ENCODE measurements around the gene ZNF474.

The ZNF474 gene

DNA sequence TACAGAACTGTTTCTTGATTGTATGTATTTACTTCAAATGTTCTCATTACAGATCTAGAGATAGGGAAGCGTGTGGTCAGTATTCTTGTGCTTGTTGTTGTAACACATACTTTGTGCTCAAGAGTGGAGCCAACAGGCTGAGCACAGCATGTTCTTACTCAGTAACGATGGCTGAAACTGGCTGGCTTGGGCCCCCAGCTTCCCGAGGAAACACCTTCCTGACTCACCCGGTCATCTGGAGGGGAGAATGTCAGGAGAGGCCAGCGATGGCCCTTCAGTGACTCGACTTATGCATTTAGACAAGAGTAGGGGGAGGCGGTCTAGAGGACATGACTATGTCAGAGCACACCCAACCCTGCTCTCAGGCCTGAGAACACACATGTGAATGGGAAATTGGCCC lies 25.6 kb downstream of the ZNF474 start:
- H3K27ac ChIP-seq (replicated peaks): no peak overlapping the region
- no peak for DNase-seq (ENCODE audit: low read depth in 1 of 2, low spot score in 1 of 2)
- no peak for TF ChIP-seq SPI1 (IDR thresholded peaks at IDR 0.05; ENCODE audit: borderline replicate concordance, low read depth)
- TF ChIP-seq, protein P1, sequence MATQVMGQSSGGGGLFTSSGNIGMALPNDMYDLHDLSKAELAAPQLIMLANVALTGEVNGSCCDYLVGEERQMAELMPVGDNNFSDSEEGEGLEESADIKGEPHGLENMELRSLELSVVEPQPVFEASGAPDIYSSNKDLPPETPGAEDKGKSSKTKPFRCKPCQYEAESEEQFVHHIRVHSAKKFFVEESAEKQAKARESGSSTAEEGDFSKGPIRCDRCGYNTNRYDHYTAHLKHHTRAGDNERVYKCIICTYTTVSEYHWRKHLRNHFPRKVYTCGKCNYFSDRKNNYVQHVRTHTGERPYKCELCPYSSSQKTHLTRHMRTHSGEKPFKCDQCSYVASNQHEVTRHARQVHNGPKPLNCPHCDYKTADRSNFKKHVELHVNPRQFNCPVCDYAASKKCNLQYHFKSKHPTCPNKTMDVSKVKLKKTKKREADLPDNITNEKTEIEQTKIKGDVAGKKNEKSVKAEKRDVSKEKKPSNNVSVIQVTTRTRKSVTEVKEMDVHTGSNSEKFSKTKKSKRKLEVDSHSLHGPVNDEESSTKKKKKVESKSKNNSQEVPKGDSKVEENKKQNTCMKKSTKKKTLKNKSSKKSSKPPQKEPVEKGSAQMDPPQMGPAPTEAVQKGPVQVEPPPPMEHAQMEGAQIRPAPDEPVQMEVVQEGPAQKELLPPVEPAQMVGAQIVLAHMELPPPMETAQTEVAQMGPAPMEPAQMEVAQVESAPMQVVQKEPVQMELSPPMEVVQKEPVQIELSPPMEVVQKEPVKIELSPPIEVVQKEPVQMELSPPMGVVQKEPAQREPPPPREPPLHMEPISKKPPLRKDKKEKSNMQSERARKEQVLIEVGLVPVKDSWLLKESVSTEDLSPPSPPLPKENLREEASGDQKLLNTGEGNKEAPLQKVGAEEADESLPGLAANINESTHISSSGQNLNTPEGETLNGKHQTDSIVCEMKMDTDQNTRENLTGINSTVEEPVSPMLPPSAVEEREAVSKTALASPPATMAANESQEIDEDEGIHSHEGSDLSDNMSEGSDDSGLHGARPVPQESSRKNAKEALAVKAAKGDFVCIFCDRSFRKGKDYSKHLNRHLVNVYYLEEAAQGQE (IDR thresholded peaks at IDR 0.05; ENCODE audit: insufficient replicate concordance, low read depth): no peak
- no peak for TF ChIP-seq GABPA (IDR thresholded peaks at IDR 0.05; ENCODE audit: low read depth)
- no peak for TF ChIP-seq POLR2AphosphoS5 (IDR thresholded peaks at IDR 0.05; ENCODE audit: low read depth)
- TF ChIP-seq CTCF (IDR thresholded peaks at IDR 0.05; ENCODE audit: insufficient read depth, low read length): no peak

GRCh38 chr5:122155546-122155945 lies 26.2 kb downstream of the ZNF474 start:
- H3K27ac ChIP-seq (replicated peaks): no peak overlapping the region
- H3K4me3 ChIP-seq (replicated peaks; ENCODE audit: insufficient read depth, low read length): no peak overlapping the region
- TF ChIP-seq SPI1 (IDR thresholded peaks at IDR 0.05; ENCODE audit: borderline replicate concordance, low read depth): no peak
- no peak for TF ChIP-seq GABPA (IDR thresholded peaks at IDR 0.05; ENCODE audit: low read depth)
- TF ChIP-seq POLR2AphosphoS5 (IDR thresholded peaks at IDR 0.05; ENCODE audit: low read depth): no peak
- TF ChIP-seq, protein P1 (IDR thresholded peaks at IDR 0.05; ENCODE audit: insufficient replicate concordance, low read depth): no peak
- TF ChIP-seq CTCF (IDR thresholded peaks at IDR 0.05; ENCODE audit: insufficient read depth, low read length): no peak
- DNase-seq (ENCODE audit: low read depth in 1 of 2, low spot score in 1 of 2): no peak
- H3K27me3 ChIP-seq (ENCODE audit: insufficient read depth, poor library complexity, severe bottlenecking): no peaks in the 10 kb centered on the region

More for the DNA sequence above, 25.6 kb downstream of the ZNF474 start:
- Histone ChIP-seq H3K4me3 (replicated peaks; ENCODE audit: insufficient read depth, low read length) (no peak overlapping the region), H3K27me3 (ENCODE audit: insufficient read depth, poor library complexity, severe bottlenecking) (no peaks in the 10 kb centered on the region)

DNA sequence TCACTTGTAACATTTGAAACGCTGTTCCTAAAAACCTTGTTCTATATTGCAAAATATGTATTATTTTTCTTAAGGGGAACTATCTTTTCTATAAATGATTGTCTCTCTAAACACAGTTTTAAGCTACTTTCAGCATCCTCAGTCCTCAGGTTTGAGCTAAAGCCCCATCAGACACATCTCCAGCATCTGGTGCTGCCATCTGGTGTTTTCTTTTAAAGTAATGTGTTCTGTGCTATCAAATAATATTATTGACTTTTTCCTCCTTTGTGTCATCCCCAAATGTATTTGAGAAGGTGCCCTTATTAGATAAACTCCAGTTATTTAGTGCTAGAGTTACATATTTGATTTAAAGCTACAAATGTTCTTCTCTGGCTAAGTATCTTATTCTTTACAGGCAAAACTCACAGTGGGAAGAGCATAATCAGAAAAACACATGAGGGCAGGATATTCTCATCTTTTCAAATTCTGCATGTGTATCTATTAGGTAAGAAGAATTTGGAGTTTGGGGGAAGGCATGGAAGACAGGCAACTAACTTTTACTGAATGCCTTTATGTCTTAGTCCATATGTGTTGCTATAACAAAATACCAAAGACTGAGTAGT lies 27.5 kb downstream of the ZNF474 start:
- no peak overlapping the region for H3K27ac ChIP-seq (replicated peaks)
- H3K4me3 ChIP-seq (replicated peaks; ENCODE audit: insufficient read depth, low read length): no peak overlapping the region
- DNase-seq (ENCODE audit: low read depth in 1 of 2, low spot score in 1 of 2): no peak
- H3K27me3 ChIP-seq (ENCODE audit: insufficient read depth, poor library complexity, severe bottlenecking): no peaks in the 10 kb centered on the region
- TF ChIP-seq POLR2AphosphoS5 (IDR thresholded peaks at IDR 0.05; ENCODE audit: low read depth) (no peak), SPI1 (IDR thresholded peaks at IDR 0.05; ENCODE audit: borderline replicate concordance, low read depth) (no peak), CTCF (IDR thresholded peaks at IDR 0.05; ENCODE audit: insufficient read depth, low read length) (no peak), GABPA (IDR thresholded peaks at IDR 0.05; ENCODE audit: low read depth) (no peak)
- TF ChIP-seq, protein P1 (IDR thresholded peaks at IDR 0.05; ENCODE audit: insufficient replicate concordance, low read depth): no peak
